ENCODE measurements around the gene SORCS1.

- no peak for TF ChIP-seq CTCF (IDR thresholded peaks at IDR 0.05)
- no peak for TF ChIP-seq EZH2 (IDR thresholded peaks at IDR 0.05; ENCODE audit: borderline replicate concordance, insufficient read depth, low read depth, low read length, poor library complexity, severe bottlenecking)
These were observed 266.1 kb downstream of the SORCS1 start for GRCh38 chr10:106898446-106898845.
